ENCODE results near the gene ZFAND2B. TPM values are rescaled to one million over a fixed set of nuclear protein-coding genes. Genes with fewer than 3 reads are reported as not detected.

Gene ZFAND2B
- total and polyA plus RNA-seq, 9 donors, result 14.3 to 45.6 (median 32.1) TPM

GRCh38 chr2:219248845-219249202 lies 42.2 kb downstream of the ZFAND2B start:
- peaks cover 23% of the 10 kb centered on the region for H3K4me1 ChIP-seq (ENCODE audit: insufficient read depth)
- WGBS, 3 donors, result 66 to 79% (median 73%) methylated on average over 2 of the region's 2 CpGs
- intact Hi-C loops (cut with DNase I), result loop anchor here in 1 of 4 donors (10.0 kb wide), 1 partner anchor 46 kb away; no protein-coding TSS in a partner anchor

DNA sequence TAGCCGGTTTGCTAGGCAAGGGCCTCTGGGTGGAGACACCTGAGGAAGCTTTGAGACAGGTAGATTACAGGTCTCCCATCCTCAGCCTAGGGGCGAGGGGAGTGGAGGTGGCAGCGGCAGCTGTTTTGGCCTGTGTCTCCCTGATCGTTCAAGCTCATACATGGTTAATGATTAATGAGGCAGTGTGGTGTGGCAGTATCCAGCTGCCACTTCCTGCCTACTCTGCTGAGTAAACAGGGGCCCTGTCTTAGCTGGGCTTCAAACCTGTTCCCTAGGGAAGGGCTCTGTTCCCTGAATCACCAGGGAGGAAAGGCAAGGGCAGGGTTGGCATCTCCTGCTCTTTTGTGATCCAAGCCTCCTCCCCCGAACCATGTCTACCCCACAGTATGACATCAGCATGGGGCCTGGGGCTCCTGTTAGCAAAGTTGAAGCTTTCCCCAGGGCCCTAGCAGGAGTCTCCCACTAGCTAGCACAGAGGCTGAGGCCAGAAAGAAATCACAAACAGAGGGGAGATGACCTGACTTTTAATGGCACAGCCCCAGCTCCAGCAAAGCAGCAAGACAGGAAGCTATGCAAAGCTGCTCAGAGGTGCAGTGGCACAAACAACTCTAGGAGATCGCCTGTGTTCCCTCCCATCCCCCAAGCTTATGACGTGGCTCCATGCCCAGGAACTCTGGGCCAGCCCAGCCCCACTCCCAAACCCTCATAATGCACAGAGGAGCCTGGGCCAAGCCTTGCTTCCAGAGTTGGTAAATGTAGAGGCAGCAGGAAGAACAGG lies 42.8 kb downstream of the ZFAND2B start:
- Histone ChIP-seq H3K4me3 (no peak overlapping the region), H3K36me3 (no peaks in the 10 kb centered on the region), H3K4me1 (ENCODE audit: insufficient read depth) (peaks cover 27% of the 10 kb centered on the region), H3K27ac (peak overlapping the region in 1 of 2 donors; percentile 71), H3K27me3 (no peaks in the 10 kb centered on the region), H3K9me3 (no peaks in the 10 kb centered on the region)
- intact Hi-C loops (cut with DNase I), result loop anchor here in 1 of 4 donors (10.0 kb wide), 1 partner anchor 45 kb away; no protein-coding TSS in a partner anchor
- DNase-seq, result peak; percentile 63 to 80 (median 73)
- TF ChIP-seq CTCF (IDR thresholded peaks at IDR 0.05) (no peak), EP300 (IDR thresholded peaks at IDR 0.05) (no peak), POLR2A (IDR thresholded peaks at IDR 0.05) (no peak)
- WGBS, 3 donors, result 29 to 33% (median 29%) methylated on average over 7 of the region's 7 CpGs

More at GRCh38 chr2:219248845-219249202, 42.2 kb downstream of the ZFAND2B start:
- H3K36me3 ChIP-seq, result no peaks in the 10 kb centered on the region
- no peak for TF ChIP-seq EP300 (IDR thresholded peaks at IDR 0.05)
- no peak for TF ChIP-seq CTCF (IDR thresholded peaks at IDR 0.05)
- no peak for TF ChIP-seq POLR2A (IDR thresholded peaks at IDR 0.05)
- peak overlapping the region in 1 of 2 donors; percentile 71 for H3K27ac ChIP-seq
- H3K27me3 ChIP-seq, result no peaks in the 10 kb centered on the region
- no peaks in the 10 kb centered on the region for H3K9me3 ChIP-seq
- H3K4me3 ChIP-seq, result no peak overlapping the region
- DNase-seq, result no peak

GRCh38 chr2:219250049-219250781 lies 43.6 kb downstream of the ZFAND2B start:
- no peak for TF ChIP-seq POLR2A (IDR thresholded peaks at IDR 0.05)
- TF ChIP-seq EP300 (IDR thresholded peaks at IDR 0.05), result no peak
- no peak for TF ChIP-seq CTCF (IDR thresholded peaks at IDR 0.05)
- intact Hi-C loops (cut with DNase I), result no loop called here
- H3K27me3 ChIP-seq, result no peaks in the 10 kb centered on the region
- H3K36me3 ChIP-seq, result no peaks in the 10 kb centered on the region
- DNase-seq, result no peak
- H3K4me1 ChIP-seq (ENCODE audit: insufficient read depth), result peaks cover 26% of the 10 kb centered on the region
- peak overlapping the region in 1 of 2 donors; percentile 71 for H3K27ac ChIP-seq
- no peaks in the 10 kb centered on the region for H3K9me3 ChIP-seq
- WGBS, 3 donors, result 80 to 88% (median 82%) methylated on average over 22 of the region's 22 CpGs
- no peak overlapping the region for H3K4me3 ChIP-seq

DNA sequence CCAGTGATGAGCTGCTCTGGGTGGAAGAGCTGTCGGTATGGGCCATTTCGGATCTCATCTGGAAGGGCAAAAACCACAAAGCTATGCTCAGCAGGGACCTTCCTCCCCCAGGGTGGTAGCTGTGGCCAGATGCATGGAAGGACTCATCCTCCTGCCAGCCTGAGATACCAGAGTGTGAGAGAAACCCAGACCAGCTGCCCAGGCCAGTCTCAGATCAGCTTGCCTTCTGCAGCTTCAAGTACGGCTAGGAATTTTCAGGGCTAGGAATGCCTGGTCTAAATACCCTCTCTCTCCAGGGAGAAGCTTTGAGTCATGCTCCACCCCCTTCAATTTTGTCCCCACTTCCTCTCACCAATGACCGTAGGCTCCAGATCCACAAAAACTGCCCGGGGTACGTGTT lies 45.1 kb downstream of the ZFAND2B start:
- no peaks in the 10 kb centered on the region for H3K9me3 ChIP-seq
- DNase-seq, result no peak
- no peak overlapping the region for H3K4me3 ChIP-seq
- TF ChIP-seq EP300 (IDR thresholded peaks at IDR 0.05) (no peak), CTCF (IDR thresholded peaks at IDR 0.05) (no peak), POLR2A (IDR thresholded peaks at IDR 0.05) (no peak)
- H3K27ac ChIP-seq, result no peak overlapping the region
- H3K27me3 ChIP-seq, result no peaks in the 10 kb centered on the region
- peaks cover 23% of the 10 kb centered on the region for H3K4me1 ChIP-seq (ENCODE audit: insufficient read depth)
- WGBS, 3 donors, result 68 to 79% (median 76%) methylated on average over 6 of the region's 6 CpGs
- intact Hi-C loops (cut with DNase I), result no loop called here
- H3K36me3 ChIP-seq, result no peaks in the 10 kb centered on the region
